NB4 (cell line): ENCODE data around the gene SMC5.

Experiments
- DNase-seq: peaks from one replicate; pipeline ENCODE4 v3.0.0; 2010; ENCODE audit warnings: low read depth
- H3K4me3 ChIP-seq: one replicate; pipeline ENCODE4 v1.5.1; 2011; ENCODE audit warnings: mild to moderate bottlenecking, low read depth, low read length, moderate library complexity
- CTCF ChIP-seq: IDR thresholded peaks from one replicate; pipeline ENCODE4 v1.5.1; 2012; ENCODE audit warnings: low read depth, low read length
- MYC ChIP-seq: IDR thresholded peaks from 2 replicates; pipeline ENCODE4 v1.6.1; 2011; ENCODE audit warnings: low read depth, low read length
- POLR2A ChIP-seq: IDR thresholded peaks from 2 replicates; pipeline ENCODE4 v1.6.1; 2011; ENCODE audit warnings: mild to moderate bottlenecking; ENCODE audit not compliant: insufficient read length; ENCODE audit errors: extremely low read depth
- TF ChIP-seq, protein P1 (sequence below): IDR thresholded peaks from 2 replicates; pipeline ENCODE4 v1.6.1; 2011; ENCODE audit warnings: low read depth, low read length

Gene SMC5

GRCh38 chr9:70291446-70291845 lies 32.7 kb downstream of the SMC5 start:
- DNase-seq, result no peak
- H3K4me3 ChIP-seq, result no peak overlapping the region
- TF ChIP-seq CTCF, result no peak
- no peak for TF ChIP-seq MYC
- no peak for TF ChIP-seq POLR2A
- TF ChIP-seq, protein P1, sequence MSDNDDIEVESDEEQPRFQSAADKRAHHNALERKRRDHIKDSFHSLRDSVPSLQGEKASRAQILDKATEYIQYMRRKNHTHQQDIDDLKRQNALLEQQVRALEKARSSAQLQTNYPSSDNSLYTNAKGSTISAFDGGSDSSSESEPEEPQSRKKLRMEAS, result no peak

DNA sequence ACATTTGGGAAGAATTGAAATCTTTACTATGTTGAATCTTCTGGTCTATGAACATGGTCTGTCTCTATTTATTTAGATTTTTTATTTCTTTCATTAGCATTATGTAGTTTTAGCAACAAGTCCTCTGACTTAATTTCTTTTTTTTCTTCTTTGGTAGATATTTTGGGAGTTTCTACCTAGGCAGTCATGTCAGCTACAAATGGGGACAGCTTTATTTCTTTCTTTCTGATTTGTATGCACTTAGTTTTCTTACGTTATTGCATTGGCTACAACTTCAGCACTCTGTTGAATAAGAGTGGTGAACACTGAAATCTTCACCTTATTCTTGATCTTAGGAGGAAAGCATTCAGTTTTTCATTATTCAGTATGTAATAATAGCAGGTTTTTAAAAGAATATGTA lies 33.5 kb downstream of the SMC5 start:
- no peak for DNase-seq
- TF ChIP-seq POLR2A (no peak), MYC (no peak), CTCF (no peak)
- TF ChIP-seq, protein P1, result no peak
- no peak overlapping the region for H3K4me3 ChIP-seq

DNA sequence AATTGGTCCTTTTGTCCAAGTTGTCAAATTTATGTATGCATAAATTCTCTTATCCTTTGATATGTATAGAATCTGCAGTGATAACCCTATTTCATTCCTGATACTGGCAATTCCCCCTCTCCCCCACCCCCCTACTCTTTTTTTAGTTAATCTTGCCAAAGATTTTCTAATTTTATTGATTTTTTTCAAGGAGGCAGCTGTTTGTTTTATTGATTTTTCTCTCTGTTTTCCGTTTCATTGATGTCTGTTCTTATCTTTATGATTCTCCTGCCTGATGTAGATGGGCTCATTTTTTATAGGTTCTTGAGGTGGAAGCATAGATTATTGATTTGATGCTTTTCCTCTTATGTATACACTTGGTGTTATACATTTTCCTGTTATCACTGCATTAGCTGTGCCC lies 34.4 kb downstream of the SMC5 start:
- no peak for DNase-seq
- H3K4me3 ChIP-seq, result no peak overlapping the region
- TF ChIP-seq MYC, result no peak
- TF ChIP-seq, protein P1, result no peak
- no peak for TF ChIP-seq POLR2A
- TF ChIP-seq CTCF, result no peak

- H3K4me3 ChIP-seq, result no peak overlapping the region
- DNase-seq, result no peak
- no peak for TF ChIP-seq MYC
- no peak for TF ChIP-seq CTCF
- TF ChIP-seq POLR2A, result no peak
- TF ChIP-seq, protein P1, result no peak
Observed at GRCh38 chr9:70297141-70297540, 38.4 kb downstream of the SMC5 start.

- no peak overlapping the region for H3K4me3 ChIP-seq
- TF ChIP-seq CTCF, result no peak
- no peak for TF ChIP-seq MYC
- TF ChIP-seq, protein P1, result no peak
- TF ChIP-seq POLR2A, result no peak
- DNase-seq, result no peak
Observed at GRCh38 chr9:70298245-70298771, 39.5 kb downstream of the SMC5 start.

DNA sequence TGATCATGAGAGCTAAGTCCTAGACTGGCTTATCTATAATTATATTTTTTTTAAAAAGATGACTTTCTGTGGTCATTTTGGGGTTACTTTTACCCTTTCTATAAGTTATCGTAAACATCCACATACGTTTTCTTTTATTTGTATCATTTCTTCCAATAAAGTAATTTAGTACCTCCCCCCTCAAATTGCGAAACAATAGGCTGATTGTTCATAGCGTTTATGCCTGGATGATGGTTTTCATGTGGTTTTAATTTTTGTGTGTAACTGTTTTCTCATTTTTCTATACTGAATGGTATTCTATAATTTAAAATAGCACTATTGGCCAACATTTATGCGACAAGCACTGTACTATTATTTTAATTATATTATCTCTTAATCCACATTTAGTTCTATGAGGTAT lies 44.5 kb downstream of the SMC5 start:
- DNase-seq, result no peak
- no peak for TF ChIP-seq MYC
- TF ChIP-seq POLR2A, result no peak
- TF ChIP-seq, protein P1, result no peak
- TF ChIP-seq CTCF, result no peak
- no peak overlapping the region for H3K4me3 ChIP-seq
